Motor neuron (in vitro differentiated cells): Measurements from ENCODE around the gene CTRB1. TPM values are rescaled to one million over a fixed set of nuclear protein-coding genes. Genes with fewer than 3 reads are reported as not detected.

Source experiments
- ATAC-seq, 8 experiments: fragments of 200-7000 bp; cut with Tn5 transposase; replicated peaks in 6 of 8; 2 replicates each; pipeline ENCODE4 v1.8.0; 2021; ENCODE audit warnings: mild to moderate bottlenecking in 8 of 8, moderate library complexity in 8 of 8
- H3K27ac ChIP-seq, 2 donors: fragments of 250-450 bp; sonication (Bioruptor Pico); 2 replicates each; pipeline ENCODE4 v1.9.0; 2021; ENCODE audit warnings: antibody characterized with exemption in 2 of 2, mild to moderate bottlenecking in 2 of 2, moderate library complexity in 1 of 2
- H3K4me1 ChIP-seq, 2 donors: fragments of 250-450 bp; sonication (Bioruptor Pico); replicated peaks in 1 of 2; 2 replicates each; pipeline ENCODE4 v1.6.1; 2021; ENCODE audit warnings: antibody characterized with exemption in 2 of 2, mild to moderate bottlenecking in 2 of 2, moderate library complexity in 1 of 2
- H3K4me3 ChIP-seq, 5 donors: fragments of 250-450 bp; sonication (Bioruptor Pico); 2 replicates each; pipeline ENCODE4 v1.9.0; 2021; ENCODE audit warnings: antibody characterized with exemption in 5 of 5, mild to moderate bottlenecking in 5 of 5, moderate library complexity in 4 of 5
- WGBS, 10 experiments: fragments of 450-650 bp; shearing (Covaris generic); methylation state at CpG; one replicate each; pipeline ENCODE4 v1.0.0; 2022; 5-methylcytosine and 5-hydroxymethylcytosine counted together
- in situ Hi-C, 9 experiments: fragments of 400-800 bp; cut with MboI; loops; one replicate each; pipeline ENCODE4 v1.15.0; 2021; ENCODE audit warnings: low sequenced_read_pairs in 9 of 9, low pct_unique_long_range_greater_than_20kb in 2 of 9; ENCODE audit not compliant: unreplicated experiment in 9 of 9
- total RNA-seq, 8 experiments: library from RNA; unstranded; fragments of 300-600 nt; gene quantifications; 2 replicates each; pipeline versions ENCODE4 v1.2.3 to v1.2.4, GENCODE V29; 2022

CTRB1 gene
- total RNA-seq, 8 experiments from 2014 or later: 0.11 to 1.5 (median 0.41) TPM

DNA sequence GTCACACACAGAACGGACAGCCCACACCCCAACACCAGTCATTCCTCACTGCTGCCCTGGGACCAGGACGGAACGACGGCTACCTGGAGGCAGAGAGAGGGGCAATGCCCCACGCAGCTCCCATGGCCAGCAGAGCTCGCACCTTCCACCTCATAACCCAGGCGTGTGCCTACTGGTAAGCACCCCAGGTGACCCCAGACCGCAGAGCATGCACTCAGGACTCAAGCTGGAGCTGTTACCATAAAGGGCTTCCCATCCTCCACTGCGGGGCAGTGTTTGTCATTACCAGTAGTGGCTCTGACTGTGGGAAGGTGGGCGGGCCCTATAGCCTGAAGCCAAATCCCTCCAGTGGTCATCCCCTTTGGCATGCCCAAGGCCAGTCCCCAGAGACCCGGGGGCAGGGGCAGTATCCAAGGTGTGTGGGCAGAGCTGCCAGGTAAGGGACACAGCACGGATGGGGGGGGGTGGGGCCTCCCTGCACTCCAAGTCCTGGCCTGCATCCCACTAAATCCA, 37.3 kb downstream of the CTRB1 start:
- ATAC-seq: peak in 4 of 8 experiments; percentile 4 to 16 (median 12)
- Histone ChIP-seq H3K4me3 (peak overlapping the region in 1 of 5 donors; percentile 9), H3K4me1 (peaks cover 38 to 67% of the 10 kb centered on the region in 2 donors), H3K27ac (peak overlapping the region; percentile 73 to 89)
- in situ Hi-C loops: no loop called here
- 10 to 90% (median 58%) methylated on average over 2 to 3 of the region's 12 CpGs; no CpG with 5 or more reads in 6 of the 10 experiments for WGBS, 10 experiments

DNA sequence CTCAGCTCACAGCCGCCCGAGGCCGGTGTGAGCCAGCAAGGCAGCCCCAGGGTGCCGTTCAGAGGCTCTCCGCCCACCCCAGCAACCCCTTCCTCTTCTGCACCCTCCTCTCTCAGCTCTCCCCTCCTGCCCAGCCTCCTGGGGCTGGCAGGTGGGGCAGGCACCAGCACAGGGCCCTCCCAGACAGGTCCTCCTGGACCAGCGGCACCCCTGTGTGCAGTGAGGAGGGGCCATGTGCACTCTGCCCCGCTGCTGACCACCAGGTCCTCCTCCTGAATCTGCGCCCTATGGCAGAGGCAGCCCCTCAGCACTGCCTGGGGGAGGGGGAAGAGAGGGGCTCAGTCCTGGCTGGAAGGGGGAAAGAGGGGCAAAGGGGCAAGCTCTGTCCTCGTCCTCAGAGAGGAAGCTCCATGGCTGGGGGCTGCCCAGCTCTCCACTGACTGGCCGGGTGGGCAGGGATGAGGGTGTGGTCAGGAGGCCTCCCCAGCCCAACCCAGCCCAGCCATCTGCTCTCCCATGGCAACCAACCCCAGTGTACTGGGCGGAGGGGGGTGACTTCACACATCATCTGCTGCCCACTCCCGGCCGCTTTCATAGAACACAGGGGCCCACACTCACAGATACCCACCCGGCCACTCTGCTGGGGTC, 38.0 kb downstream of the CTRB1 start:
- H3K4me3 ChIP-seq: peak overlapping the region in 2 of 5 donors; percentile 5 to 9
- peak; percentile 40 to 91 (median 86) for ATAC-seq
- H3K27ac ChIP-seq: peak overlapping the region; percentile 73 to 89
- in situ Hi-C loops: no loop called here
- 0% methylated on average over 3 of the region's 14 CpGs; no CpG with 5 or more reads in 9 of the 10 experiments for WGBS, 10 experiments
- H3K4me1 ChIP-seq: peaks cover 37 to 65% of the 10 kb centered on the region in 2 donors

DNA sequence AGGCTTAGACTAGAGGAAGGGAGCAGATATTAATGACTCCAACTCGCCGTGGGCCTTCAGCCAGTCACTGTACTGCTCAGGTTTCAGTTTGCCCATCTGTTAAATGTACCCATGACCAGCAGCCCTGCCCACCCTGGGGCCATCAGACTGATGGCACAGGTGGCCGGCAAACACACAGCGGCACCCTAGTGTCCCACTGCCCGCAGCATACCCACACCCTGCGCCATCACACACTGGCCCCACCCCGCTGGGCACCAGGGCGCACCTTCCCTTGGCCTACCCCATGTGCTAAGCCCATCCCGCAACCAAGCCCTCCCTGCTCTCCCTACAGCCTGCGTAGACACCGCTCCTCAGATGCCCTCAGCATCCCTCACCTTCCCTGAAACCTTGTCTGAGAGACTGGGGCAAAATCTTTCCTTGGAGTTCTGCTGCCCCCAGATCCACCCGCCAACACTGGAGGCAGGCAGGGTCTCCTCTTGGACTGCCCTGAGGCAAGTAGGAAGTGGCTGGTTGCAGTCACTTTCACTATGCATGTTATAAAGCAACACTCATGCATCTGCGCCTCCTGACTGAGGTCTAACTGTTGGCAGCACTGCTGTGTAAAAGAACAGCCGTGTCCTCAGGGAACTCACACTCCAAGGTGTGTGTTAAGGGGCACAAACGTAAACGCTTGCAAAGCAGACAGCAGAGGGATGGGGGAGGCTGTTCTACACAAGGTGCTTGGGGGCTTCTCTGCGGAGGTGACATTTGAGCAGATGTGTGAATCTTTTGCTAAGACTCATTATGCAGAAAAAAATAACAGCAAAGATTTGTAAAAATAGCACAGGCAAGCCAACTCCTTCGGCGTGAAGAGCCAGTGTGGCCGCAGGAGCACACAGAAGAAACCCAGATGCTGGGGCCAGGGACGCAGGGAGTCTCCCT, 39.4 kb downstream of the CTRB1 start:
- Histone ChIP-seq H3K4me1 (peaks cover 36 to 52% of the 10 kb centered on the region in 2 donors), H3K27ac (peak overlapping the region in 1 of 2 donors; percentile 89), H3K4me3 (no peak overlapping the region)
- 29 to 87% (median 80%) methylated on average over 2 to 9 of the region's 21 CpGs; no CpG with 5 or more reads in 3 of the 10 experiments for WGBS, 10 experiments
- ATAC-seq: no peak
- in situ Hi-C loops: no loop called here

DNA sequence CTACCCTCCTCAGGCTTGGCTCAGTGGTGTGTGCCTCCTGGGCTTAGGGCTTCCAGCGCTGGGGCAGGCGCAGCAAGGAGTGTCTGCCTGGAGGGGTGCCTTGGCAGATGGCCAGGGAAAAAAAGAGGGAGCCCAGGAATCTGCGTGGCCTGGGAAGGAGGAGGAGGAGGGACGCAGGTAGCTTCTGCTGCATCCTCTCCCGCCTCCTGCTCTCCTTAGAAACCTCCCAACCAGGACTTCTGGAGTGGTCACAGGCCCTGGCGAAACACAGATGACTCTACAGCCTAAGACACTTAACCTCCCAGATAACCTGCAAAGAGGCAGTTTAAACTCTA, 40.0 kb downstream of the CTRB1 start:
- Histone ChIP-seq H3K4me1 (peaks cover 36 to 51% of the 10 kb centered on the region in 2 donors), H3K4me3 (no peak overlapping the region), H3K27ac (no peak overlapping the region)
- WGBS, 10 experiments: 75 to 100% (median 85%) methylated on average over 1 to 3 of the region's 6 CpGs; no CpG with 5 or more reads in 6 of the 10 experiments
- in situ Hi-C loops: no loop called here
- no peak for ATAC-seq

DNA sequence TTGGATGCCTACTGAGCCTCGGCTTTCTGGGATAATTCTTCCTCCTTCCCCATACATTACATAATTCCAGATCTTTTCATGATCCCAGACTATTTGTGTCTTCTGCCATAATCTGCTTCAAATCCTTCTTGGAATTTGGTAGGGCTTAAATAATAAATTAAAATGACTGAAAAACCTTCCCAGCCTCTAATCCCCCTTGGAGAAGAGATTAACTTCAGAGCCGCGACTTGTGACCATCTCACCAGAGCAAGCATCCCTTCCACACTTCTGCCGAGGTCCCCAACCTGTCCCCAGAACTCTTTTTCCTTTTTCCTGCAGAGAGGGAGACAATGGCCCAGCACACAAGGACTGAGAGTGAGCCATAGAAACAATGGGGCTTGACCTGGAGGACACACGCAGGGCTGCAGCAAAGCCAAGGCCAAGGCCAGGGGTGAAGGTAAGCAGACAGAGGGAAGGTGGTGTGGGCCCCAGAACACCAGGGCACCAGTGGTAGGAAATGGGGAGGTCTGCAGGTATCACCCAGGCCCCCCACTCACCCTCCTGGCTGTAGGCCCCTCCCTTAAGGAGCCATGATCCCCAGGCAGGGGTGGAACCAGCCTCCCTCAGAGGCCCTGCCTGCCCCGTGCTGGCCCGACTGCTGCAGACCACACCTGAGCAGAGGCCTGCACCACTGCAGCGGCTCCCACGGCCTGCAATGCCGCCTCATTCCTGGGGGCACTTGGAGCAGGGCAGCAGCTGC, 42.2 kb downstream of the CTRB1 start:
- in situ Hi-C loops: no loop called here
- no peak for ATAC-seq
- Histone ChIP-seq H3K4me1 (peaks cover 36 to 40% of the 10 kb centered on the region in 2 donors), H3K4me3 (no peak overlapping the region), H3K27ac (no peak overlapping the region)
- 61 to 100% (median 94%) methylated on average over 1 to 5 of the region's 10 CpGs; no CpG with 5 or more reads in 1 of the 10 experiments for WGBS, 10 experiments

DNA sequence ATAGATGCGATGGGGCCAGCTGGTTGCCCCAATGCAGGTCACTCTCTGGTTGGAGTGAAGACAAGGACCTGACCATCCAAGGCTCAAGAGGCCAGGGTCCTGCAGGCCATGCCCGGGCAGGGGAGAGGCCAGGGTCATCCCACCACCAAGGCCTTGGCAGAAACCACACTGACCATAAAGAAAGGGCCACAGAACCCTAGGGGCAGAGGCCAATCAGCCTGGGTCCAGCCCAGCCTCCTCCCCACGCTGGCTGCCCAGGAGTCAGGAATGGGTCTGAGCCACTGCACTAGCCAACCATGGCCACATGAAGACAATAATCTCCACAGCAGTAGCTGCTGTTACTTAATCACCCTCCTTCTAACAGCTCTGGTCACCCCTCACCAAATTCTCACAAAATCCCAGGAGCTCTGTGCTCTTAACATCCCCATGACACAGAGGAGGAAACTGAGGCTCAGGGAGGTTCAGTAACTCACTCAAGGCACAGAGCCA, 42.8 kb downstream of the CTRB1 start:
- Histone ChIP-seq H3K27ac (no peak overlapping the region), H3K4me3 (no peak overlapping the region), H3K4me1 (peaks cover 35 to 38% of the 10 kb centered on the region in 2 donors)
- 67 to 100% (median 83%) methylated on average over 1 to 3 of the region's 3 CpGs; no CpG with 5 or more reads in 5 of the 10 experiments for WGBS, 10 experiments
- no peak for ATAC-seq
- in situ Hi-C loops: no loop called here

DNA sequence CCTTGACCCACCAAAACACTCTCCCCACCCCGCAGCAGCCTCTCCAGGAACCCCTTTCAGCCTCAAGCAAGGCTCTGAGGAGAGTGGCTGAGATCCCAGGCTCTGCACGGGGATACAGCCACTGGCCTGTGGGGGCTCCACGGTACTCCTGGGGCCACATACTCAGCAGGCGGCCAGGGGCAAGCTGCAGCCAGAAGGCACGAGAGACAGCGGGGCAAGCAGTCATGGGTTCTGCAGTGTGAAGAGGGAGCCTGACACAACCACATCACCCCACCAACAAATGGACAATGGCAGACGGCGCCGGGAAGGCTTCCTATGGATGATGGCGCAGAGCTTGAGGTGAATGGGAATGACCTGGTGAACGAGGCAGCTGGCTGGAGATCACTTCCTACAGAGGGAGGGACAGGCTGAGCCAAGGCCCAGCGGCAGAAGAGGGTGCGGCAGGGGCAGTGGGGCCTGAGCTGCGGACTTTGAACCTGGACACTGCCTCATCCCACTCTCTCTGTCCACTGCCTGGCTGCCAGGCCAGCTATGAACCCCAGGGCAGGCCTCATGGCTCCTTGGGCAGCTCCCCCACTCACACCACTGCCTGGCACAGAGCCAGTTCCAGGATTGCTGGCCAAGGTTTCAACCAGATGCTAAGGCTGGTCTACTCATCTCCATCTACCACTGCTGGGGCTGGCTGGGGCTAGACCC, 43.5 kb downstream of the CTRB1 start:
- ATAC-seq: peak in 1 of 8 experiments; percentile 7
- Histone ChIP-seq H3K4me3 (no peak overlapping the region), H3K27ac (no peak overlapping the region), H3K4me1 (peaks cover 32% of the 10 kb centered on the region in 2 donors)
- in situ Hi-C loops: no loop called here
- 67 to 100% (median 90%) methylated on average over 1 to 12 of the region's 14 CpGs; no CpG with 5 or more reads in 4 of the 10 experiments for WGBS, 10 experiments

DNA sequence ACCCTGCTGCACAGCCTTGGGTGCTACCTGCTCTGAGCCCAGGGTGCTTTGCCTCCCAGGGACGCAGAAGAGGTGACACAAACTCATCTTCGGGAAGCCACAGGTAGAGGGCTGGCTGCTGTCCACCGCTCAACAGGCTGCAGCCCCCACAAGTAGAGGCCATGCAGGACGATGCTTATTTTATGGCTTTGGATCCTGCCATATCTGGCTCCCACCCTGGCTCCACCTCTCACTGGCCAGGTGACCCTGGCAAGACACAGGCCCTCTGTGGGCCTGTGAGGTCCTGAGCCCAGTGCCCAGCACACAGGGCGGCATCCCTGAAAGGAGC, 44.0 kb downstream of the CTRB1 start:
- Histone ChIP-seq H3K4me1 (peaks cover 26 to 27% of the 10 kb centered on the region in 2 donors), H3K27ac (no peak overlapping the region), H3K4me3 (no peak overlapping the region)
- ATAC-seq: no peak
- in situ Hi-C loops: no loop called here
- 60 to 100% (median 76%) methylated on average over 1 to 2 of the region's 5 CpGs; no CpG with 5 or more reads in 6 of the 10 experiments for WGBS, 10 experiments

DNA sequence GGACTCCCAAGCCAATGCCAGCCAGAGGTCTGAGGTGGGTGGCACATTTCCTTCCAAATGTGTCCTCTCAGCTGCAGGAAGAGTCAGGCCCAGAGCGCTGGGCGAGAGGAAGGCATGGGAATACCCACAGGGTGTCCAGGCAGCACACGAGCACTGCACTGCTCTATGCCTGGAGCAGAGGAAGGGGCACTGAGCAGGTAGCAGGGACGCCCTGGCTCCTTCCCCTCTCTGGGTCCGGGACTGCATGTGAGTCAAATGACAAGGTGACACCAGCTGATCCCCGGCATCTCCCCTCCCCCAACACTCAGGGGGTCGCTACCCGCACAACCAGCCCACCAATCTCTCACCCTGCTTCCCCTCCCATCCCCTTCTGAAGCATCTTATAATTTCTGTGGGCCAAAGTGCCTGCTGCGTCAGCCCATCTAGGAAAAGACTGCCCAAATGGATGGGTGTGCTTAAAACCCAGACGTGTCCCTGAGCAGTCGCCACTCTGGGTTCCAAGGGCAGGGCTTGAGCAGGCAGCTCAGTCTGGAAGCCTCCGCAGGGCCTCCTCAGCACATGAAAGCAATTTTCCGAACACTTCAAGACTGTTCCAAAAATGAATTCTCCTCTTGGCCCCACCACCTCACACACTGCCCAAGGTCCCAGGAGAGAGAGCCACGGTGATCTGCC, 44.6 kb downstream of the CTRB1 start:
- peaks cover 20 to 26% of the 10 kb centered on the region in 2 donors for H3K4me1 ChIP-seq
- peak overlapping the region in 1 of 5 donors; percentile 98 for H3K4me3 ChIP-seq
- peak in 1 of 8 experiments; percentile 8 for ATAC-seq
- 0 to 100% (median 85%) methylated on average over 1 to 6 of the region's 14 CpGs; no CpG with 5 or more reads in 7 of the 10 experiments for WGBS, 10 experiments
- no peak overlapping the region for H3K27ac ChIP-seq
- in situ Hi-C loops: no loop called here

DNA sequence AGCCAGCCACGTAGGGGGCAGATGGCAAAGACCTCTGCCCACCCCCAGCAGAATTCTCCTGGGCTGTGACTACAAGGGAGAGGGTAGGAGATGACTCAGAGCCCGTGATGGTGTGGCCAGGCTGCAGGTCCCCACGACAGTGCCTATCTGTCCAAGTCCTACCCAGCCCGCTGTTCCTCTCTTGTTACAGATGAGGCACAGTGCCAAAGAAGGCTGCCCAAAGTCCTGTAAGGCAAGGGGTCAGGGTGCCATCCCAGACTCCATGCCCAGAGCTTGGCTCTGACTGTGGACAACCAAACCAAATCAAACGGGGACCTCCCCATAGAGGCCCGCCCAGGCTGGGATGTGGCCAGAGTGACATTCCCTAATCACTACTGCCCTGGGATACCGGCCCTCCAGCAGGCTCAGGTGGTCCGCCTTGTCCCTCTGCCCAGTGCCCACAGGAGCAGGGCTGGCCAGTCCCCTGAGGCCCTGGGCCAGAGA, 45.2 kb downstream of the CTRB1 start:
- Histone ChIP-seq H3K27ac (no peak overlapping the region), H3K4me1 (peaks cover 17 to 26% of the 10 kb centered on the region in 2 donors), H3K4me3 (peak overlapping the region in 4 of 5 donors; percentile 68 to 99 (median 92))
- WGBS, 10 experiments: 3 to 76% (median 51%) methylated on average over 1 to 5 of the region's 8 CpGs; no CpG with 5 or more reads in 5 of the 10 experiments
- ATAC-seq: peak in 2 of 8 experiments; percentile 4 to 27
- in situ Hi-C loops: no loop called here

DNA sequence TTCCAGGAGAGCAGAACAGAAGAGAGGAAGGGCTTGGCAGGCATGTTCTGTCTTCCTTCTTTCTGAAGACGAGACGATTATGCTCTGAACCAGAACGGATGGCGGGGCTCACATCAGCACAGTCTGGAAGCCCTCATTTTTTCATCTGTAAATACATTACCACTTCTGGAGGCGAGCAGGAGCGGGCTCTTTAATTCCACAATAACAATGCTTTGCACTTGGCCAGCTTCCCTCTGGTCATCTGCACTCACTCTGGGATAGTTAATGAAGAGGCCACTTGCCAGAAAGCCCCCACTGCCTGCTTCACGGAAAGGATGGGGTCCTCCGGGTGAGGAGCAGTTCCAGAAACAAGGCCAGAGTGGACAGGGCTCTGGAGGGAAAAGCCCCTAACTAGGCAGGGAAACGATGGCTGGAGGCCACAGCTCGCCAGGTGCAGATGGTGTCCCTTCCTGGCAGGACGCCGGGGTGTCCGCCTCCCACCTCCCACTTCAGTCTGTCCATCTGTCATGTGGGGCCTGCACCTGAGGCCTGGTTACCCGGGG, 45.7 kb downstream of the CTRB1 start:
- ATAC-seq: peak in 4 of 8 experiments; percentile 2 to 6 (median 4)
- in situ Hi-C loops: no loop called here
- WGBS, 10 experiments: 6 to 45% (median 17%) methylated on average over 2 to 9 of the region's 14 CpGs; no CpG with 5 or more reads in 3 of the 10 experiments
- peak overlapping the region; percentile 68 to 99 (median 94) for H3K4me3 ChIP-seq
- peaks cover 17 to 26% of the 10 kb centered on the region in 2 donors for H3K4me1 ChIP-seq
- no peak overlapping the region for H3K27ac ChIP-seq
